NCI-H187 (cell line): ENCODE measurements around the gene CEP104.

ENCODE experiments used
- DNase-seq, 2 experiments: peaks; one replicate each; lab custom pipeline; 2025; lab: John Stamatoyannopoulos, UW

Gene CEP104

GRCh38 chr1:3868464-3869006 lies 11.5 kb upstream of the CEP104 start:
- no peak for DNase-seq

- no peak for DNase-seq
Observed at GRCh38 chr1:3865606-3866160, 8.7 kb upstream of the CEP104 start.

- DNase-seq = no peak
Observed at GRCh38 chr1:3864884-3865283, 7.9 kb upstream of the CEP104 start.

- DNase-seq = no peak
Observed at GRCh38 chr1:3863231-3863935, 6.4 kb upstream of the CEP104 start.

GRCh38 chr1:3858231-3858981 lies 1.4 kb upstream of the CEP104 start:
- no peak for DNase-seq

- DNase-seq = no peak
Observed at GRCh38 chr1:3857791-3858129, 749 bp upstream of the CEP104 start.

- DNase-seq = no peak
Observed at GRCh38 chr1:3852711-3853485, 4.1 kb downstream of the CEP104 start.

- no peak for DNase-seq
Observed at GRCh38 chr1:3852091-3852490, 4.9 kb downstream of the CEP104 start.

GRCh38 chr1:3851292-3851691 lies 5.7 kb downstream of the CEP104 start:
- DNase-seq = no peak

- no peak for DNase-seq
Observed at GRCh38 chr1:3850857-3851256, 6.2 kb downstream of the CEP104 start.

GRCh38 chr1:3847081-3847480 lies 9.9 kb downstream of the CEP104 start:
- no peak for DNase-seq

GRCh38 chr1:3846541-3846940 lies 10.5 kb downstream of the CEP104 start:
- DNase-seq = no peak

- DNase-seq = no peak
Observed at GRCh38 chr1:3842912-3843311, 14.1 kb downstream of the CEP104 start.

- no peak for DNase-seq
Observed at GRCh38 chr1:3841491-3841890, 15.5 kb downstream of the CEP104 start.

- no peak for DNase-seq
Observed at GRCh38 chr1:3838788-3839187, 18.2 kb downstream of the CEP104 start.

- DNase-seq = no peak
Observed at GRCh38 chr1:3837685-3838084, 19.3 kb downstream of the CEP104 start.

GRCh38 chr1:3837200-3837599 lies 19.8 kb downstream of the CEP104 start:
- DNase-seq = no peak

GRCh38 chr1:3836421-3836820 lies 20.6 kb downstream of the CEP104 start:
- no peak for DNase-seq

- no peak for DNase-seq
Observed at GRCh38 chr1:3834701-3835100, 22.3 kb downstream of the CEP104 start.

GRCh38 chr1:3831689-3832088 lies 25.3 kb downstream of the CEP104 start:
- no peak for DNase-seq

GRCh38 chr1:3828391-3828790 lies 28.6 kb downstream of the CEP104 start:
- DNase-seq = no peak

- no peak for DNase-seq
Observed at GRCh38 chr1:3827813-3828307, 29.2 kb downstream of the CEP104 start.
